BJ (cell line): ENCODE measurements around the gene KCNAB1. TPM values are rescaled to one million over a fixed set of nuclear protein-coding genes. Genes with fewer than 3 reads are reported as not detected.

Experiments
- CTCF ChIA-PET: fragments of 350-600 bp; formaldehyde crosslinking; extraction: SDS; loops from one replicate; lab custom pipeline; 2021; ENCODE audit warnings: antibody characterized with exemption, inconsistent platforms; lab: Yijun Ruan, JAX
- POLR2A ChIA-PET: fragments of 300-600 bp; sonication (Branson Sonifier 250); formaldehyde crosslinking; extraction: SDS; loops from one replicate; lab custom pipeline; 2021; ENCODE audit warnings: antibody characterized with exemption; lab: Charles Lee
- DNase-seq: peaks from one replicate; pipeline ENCODE4 v3.0.0-alpha.2; 2011; ENCODE audit warnings: low read depth
- H3K27me3 ChIP-seq: 2 replicates; pipeline ENCODE4 v1.6.0; 2011; ENCODE audit warnings: low read length; ENCODE audit not compliant: control insufficient read depth, insufficient read depth
- H3K36me3 ChIP-seq: 2 replicates; pipeline ENCODE4 v1.5.1; 2011; ENCODE audit warnings: low read length; ENCODE audit not compliant: control insufficient read depth, insufficient read depth
- H3K4me3 ChIP-seq: 2 replicates; pipeline ENCODE4 v1.5.1; 2011; ENCODE audit warnings: low read depth, mild to moderate bottlenecking, control low read depth, low read length
- CTCF ChIP-seq: IDR thresholded peaks from 2 replicates; pipeline ENCODE4 v1.5.1; 2011; ENCODE audit warnings: low read depth, mild to moderate bottlenecking, control low read depth, inconsistent platforms, low read length, moderate library complexity; ENCODE audit not compliant: insufficient read depth
- polyA plus RNA-seq: library from polyadenylated mRNA; depleted of rRNA; stranded (reverse); fragments of >200 nt; gene quantifications from 2 replicates; pipeline ENCODE4 v1.2.3, GENCODE V29; 2011

KCNAB1 gene
- polyA plus RNA-seq, 1 experiment: not detected

DNA sequence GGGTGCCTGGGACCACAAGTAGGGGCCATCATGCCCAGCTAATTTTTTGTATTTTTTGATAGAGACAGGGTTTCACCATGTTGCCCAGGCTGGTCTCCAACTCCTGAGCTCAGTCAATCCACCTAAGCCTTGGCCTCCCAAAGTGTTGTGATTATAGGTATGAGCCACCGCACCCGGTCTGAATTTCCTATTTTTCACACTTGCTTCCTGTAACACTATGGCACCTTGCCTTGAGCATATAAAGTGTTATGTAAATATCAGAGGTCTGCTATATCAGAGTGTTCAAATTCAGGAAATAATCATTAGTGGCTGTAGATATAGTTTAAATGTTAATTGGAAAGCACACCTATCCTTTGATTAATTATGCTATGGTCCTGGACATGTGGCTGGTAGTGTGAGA, 165.2 kb downstream of the KCNAB1 start:
- no peak for DNase-seq
- H3K27me3 ChIP-seq: peaks cover 7% of the 10 kb centered on the region
- ChIA-PET POLR2A (no interaction called here), CTCF (no interaction called here)
- TF ChIP-seq CTCF: no peak
- no peak overlapping the region for H3K4me3 ChIP-seq
- H3K36me3 ChIP-seq: no peaks in the 10 kb centered on the region

- Histone ChIP-seq H3K27me3 (peaks cover 21% of the 10 kb centered on the region), H3K4me3 (no peak overlapping the region), H3K36me3 (no peaks in the 10 kb centered on the region)
- TF ChIP-seq CTCF: no peak
- no peak for DNase-seq
- CTCF ChIA-PET: interaction anchor here (0.9 kb wide), 1 partner anchor 116 kb away, joined by 3 read pairs; no protein-coding TSS in a partner anchor
- POLR2A ChIA-PET: no interaction called here
These were observed 170.5 kb downstream of the KCNAB1 start for GRCh38 chr3:156290924-156291271.

DNA sequence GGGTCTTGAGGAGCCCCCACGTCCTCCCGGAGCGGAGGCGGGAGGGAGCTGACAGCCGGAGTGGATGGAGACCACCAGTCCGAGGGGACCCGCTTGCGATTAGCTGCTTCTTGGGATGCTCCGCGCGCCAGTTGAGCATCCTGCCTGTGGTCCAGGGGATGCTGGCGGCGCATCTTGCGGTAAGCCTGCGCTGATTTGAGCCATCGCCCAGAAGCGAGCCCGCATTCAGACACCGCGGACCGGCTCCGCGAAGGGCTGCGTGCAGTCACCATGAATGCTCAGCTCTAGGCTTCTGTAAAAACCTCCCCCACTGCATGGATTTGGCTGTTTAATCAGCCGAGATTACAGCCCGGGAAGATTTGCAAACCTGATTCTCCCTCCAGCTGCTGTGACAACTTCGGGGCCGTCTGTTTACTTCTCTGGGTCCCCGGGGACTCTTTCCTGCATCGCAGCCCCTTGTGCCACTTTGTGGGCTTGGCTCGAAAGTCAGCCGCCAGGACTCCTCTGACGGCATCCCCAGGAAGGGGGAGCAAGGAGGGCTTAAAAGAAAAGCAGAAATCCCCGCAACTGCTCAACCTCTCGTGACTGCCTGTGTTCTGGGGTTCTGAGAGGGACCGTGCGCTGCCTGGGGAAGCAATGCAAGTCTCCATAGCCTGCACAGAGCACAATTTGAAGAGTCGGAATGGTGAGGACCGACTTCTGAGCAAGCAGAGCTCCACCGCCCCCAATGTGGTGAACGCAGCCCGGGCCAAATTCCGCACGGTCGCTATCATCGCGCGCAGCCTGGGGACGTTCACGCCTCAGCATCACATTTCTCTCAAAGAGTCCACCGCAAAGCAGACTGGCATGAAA, 171.1 kb downstream of the KCNAB1 start:
- no peaks in the 10 kb centered on the region for H3K36me3 ChIP-seq
- ChIA-PET POLR2A (no interaction called here), CTCF (interaction anchor here (0.9 kb wide), 1 partner anchor 117 kb away, joined by 3 read pairs; no protein-coding TSS in a partner anchor)
- H3K27me3 ChIP-seq: peaks cover 21% of the 10 kb centered on the region
- no peak for TF ChIP-seq CTCF
- peak overlapping the region; percentile 22 for H3K4me3 ChIP-seq
- no peak for DNase-seq

DNA sequence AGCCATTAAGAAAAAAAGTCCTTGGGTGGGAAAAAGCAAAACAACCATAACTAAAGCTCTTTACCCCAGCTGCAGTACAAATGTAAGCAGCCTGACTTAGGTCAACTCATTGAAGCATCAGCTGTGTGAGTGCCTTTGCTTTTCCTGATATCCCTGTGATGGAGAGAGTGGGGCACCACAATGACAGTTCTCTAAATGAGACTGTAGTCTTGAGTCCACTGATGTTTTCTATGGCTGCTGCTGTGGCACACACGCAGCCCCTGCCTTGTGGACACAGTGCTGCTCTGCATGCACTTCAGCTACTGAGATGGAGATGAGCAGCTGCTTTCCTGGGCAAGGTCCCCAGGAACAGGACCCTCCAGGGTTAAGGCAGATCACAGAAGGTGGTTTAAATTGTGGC, 173.2 kb downstream of the KCNAB1 start:
- ChIA-PET POLR2A (no interaction called here), CTCF (no interaction called here)
- peaks cover 21% of the 10 kb centered on the region for H3K27me3 ChIP-seq
- H3K36me3 ChIP-seq: no peaks in the 10 kb centered on the region
- no peak overlapping the region for H3K4me3 ChIP-seq
- TF ChIP-seq CTCF: no peak
- no peak for DNase-seq

- ChIA-PET CTCF (no interaction called here), POLR2A (no interaction called here)
- Histone ChIP-seq H3K4me3 (no peak overlapping the region), H3K36me3 (no peaks in the 10 kb centered on the region), H3K27me3 (no peaks in the 10 kb centered on the region; the same call in 1 of the 2 replicates)
- no peak for TF ChIP-seq CTCF
- no peak for DNase-seq
These were observed 177.2 kb downstream of the KCNAB1 start for GRCh38 chr3:156297582-156297981.
